ENCODE measurements around the gene FRRS1. TPM values are rescaled to one million over a fixed set of nuclear protein-coding genes. Genes with fewer than 3 reads are reported as not detected.
A peak's percentile ranks its signal among the peaks of the same experiment; 100 is the strongest.

FRRS1 gene
- total RNA-seq, 6 experiments from 2014 or later = 19.6 to 44.0 (median 31.4) TPM

GRCh38 chr1:99677416-99677815 is 89.0 kb downstream of the FRRS1 start:
- WGBS (ENCODE audit: insufficient coverage, low coverage, low lambda C conversion rate, missing lambda C conversion rate) = 93% methylated on average over 2 of the region's 2 CpGs
- peaks cover 0 to 35% (median 17%) of the 10 kb centered on the region in 4 donors for H3K4me1 ChIP-seq
- intact Hi-C loops (cut with DNase I) = no loop called here
- ATAC-seq (no peak), DNase-seq (no peak)
- no peaks in the 10 kb centered on the region for H3K9me3 ChIP-seq
- no peak overlapping the region for H3K27ac ChIP-seq
- no peaks in the 10 kb centered on the region for H3K27me3 ChIP-seq
- TF ChIP-seq CTCF (IDR thresholded peaks at IDR 0.05) = no peak
- peaks cover 0 to 7% (median 0%) of the 10 kb centered on the region in 4 donors for H3K36me3 ChIP-seq
- no peak overlapping the region for H3K4me3 ChIP-seq

GRCh38 chr1:99676876-99677275 is 89.6 kb downstream of the FRRS1 start:
- DNase-seq = no peak
- no peaks in the 10 kb centered on the region for H3K9me3 ChIP-seq
- no peak overlapping the region for H3K4me3 ChIP-seq
- H3K4me1 ChIP-seq = peaks cover 0 to 40% (median 20%) of the 10 kb centered on the region in 4 donors
- no peak overlapping the region for H3K27ac ChIP-seq
- TF ChIP-seq CTCF (IDR thresholded peaks at IDR 0.05) (no peak), POLR2A (IDR thresholded peaks at IDR 0.05) (no peak)
- ATAC-seq = no peak
- no peaks in the 10 kb centered on the region for H3K27me3 ChIP-seq
- H3K36me3 ChIP-seq = peaks cover 0 to 7% (median 0%) of the 10 kb centered on the region in 4 donors
- intact Hi-C loops (cut with DNase I) = no loop called here

GRCh38 chr1:99675994-99676393 is 90.4 kb downstream of the FRRS1 start:
- peaks cover 0 to 43% (median 21%) of the 10 kb centered on the region in 4 donors for H3K4me1 ChIP-seq
- H3K4me3 ChIP-seq = no peak overlapping the region
- H3K36me3 ChIP-seq = peaks cover 0 to 7% (median 0%) of the 10 kb centered on the region in 4 donors
- intact Hi-C loops (cut with DNase I) = no loop called here
- H3K9me3 ChIP-seq = no peaks in the 10 kb centered on the region
- peak; percentile 76 to 88 (median 86) for ATAC-seq
- peak overlapping the region in 1 of 3 donors; percentile 29 for H3K27ac ChIP-seq
- H3K27me3 ChIP-seq = no peaks in the 10 kb centered on the region
- DNase-seq = peak in 1 of 3 donors; percentile 64
- TF ChIP-seq POLR2A (IDR thresholded peaks at IDR 0.05) (no peak), CTCF (IDR thresholded peaks at IDR 0.05) (no peak)
- 91% methylated on average over 1 of the region's 1 CpG for WGBS (ENCODE audit: insufficient coverage, low coverage, low lambda C conversion rate, missing lambda C conversion rate)

- H3K4me1 ChIP-seq = peaks cover 0 to 43% (median 21%) of the 10 kb centered on the region in 4 donors
- intact Hi-C loops (cut with DNase I) = no loop called here
- H3K4me3 ChIP-seq = no peak overlapping the region
- DNase-seq (no peak), ATAC-seq (no peak)
- H3K27ac ChIP-seq = peak overlapping the region in 1 of 3 donors; percentile 29
- TF ChIP-seq CTCF (IDR thresholded peaks at IDR 0.05) (no peak), POLR2A (IDR thresholded peaks at IDR 0.05) (no peak)
- peaks cover 0 to 4% (median 0%) of the 10 kb centered on the region in 4 donors for H3K36me3 ChIP-seq
- no peaks in the 10 kb centered on the region for H3K27me3 ChIP-seq
- H3K9me3 ChIP-seq = no peaks in the 10 kb centered on the region
Measured at GRCh38 chr1:99675292-99675691, 91.1 kb downstream of the FRRS1 start.

Data from right lobe of liver (tissue), 6 donors.